ENCODE data around the gene INPP5A. TPM values are rescaled to one million over a fixed set of nuclear protein-coding genes. Genes with fewer than 3 reads are reported as not detected.
"Not testable (repeated sequence)": the region's sequence is repeated elsewhere in the genome, so short reads cannot be mapped to it uniquely, and the experiment has no call there.

Gene INPP5A
- total RNA-seq, 1 donor from 2014 or later, result 14.3 TPM

- no peak for ATAC-seq
Observed at GRCh38 chr10:132678436-132679216, 141.0 kb downstream of the INPP5A start.

- ATAC-seq, result no peak
Observed at GRCh38 chr10:132679217-132679595, 141.6 kb downstream of the INPP5A start.

GRCh38 chr10:132679640-132680039, 142.1 kb downstream of the INPP5A start:
- no peak for ATAC-seq

DNA sequence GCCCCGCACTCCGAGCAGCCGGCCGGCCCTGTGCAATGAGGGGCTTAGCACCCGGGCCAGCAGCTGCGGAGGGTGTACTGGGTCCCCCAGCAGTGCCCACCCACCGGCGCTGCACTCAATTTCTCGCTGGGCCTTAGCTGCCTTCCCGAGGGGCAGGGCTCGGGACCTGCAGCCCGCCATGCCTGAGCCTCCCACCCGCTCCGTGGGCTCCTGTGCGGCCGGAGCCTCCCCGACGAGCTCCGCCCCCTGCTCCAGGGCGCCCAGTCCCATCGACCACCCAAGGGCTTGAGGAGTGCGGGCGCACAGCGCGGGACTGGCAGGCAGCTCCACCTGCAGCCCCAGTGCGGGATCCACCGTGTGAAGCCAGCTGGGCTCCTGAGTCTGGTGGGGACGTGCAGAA, 143.2 kb downstream of the INPP5A start:
- ATAC-seq, result not testable (repeated sequence)

GRCh38 chr10:132681858-132682755, 144.5 kb downstream of the INPP5A start:
- ATAC-seq, result no peak

GRCh38 chr10:132684164-132684891, 146.7 kb downstream of the INPP5A start:
- peak; percentile 73 for ATAC-seq

GRCh38 chr10:132685101-132685891, 147.7 kb downstream of the INPP5A start:
- ATAC-seq, result peak; percentile 67

GRCh38 chr10:132685921-132686680, 148.5 kb downstream of the INPP5A start:
- ATAC-seq, result no peak

- ATAC-seq, result no peak
Observed at GRCh38 chr10:132687181-132687892, 149.8 kb downstream of the INPP5A start.

DNA sequence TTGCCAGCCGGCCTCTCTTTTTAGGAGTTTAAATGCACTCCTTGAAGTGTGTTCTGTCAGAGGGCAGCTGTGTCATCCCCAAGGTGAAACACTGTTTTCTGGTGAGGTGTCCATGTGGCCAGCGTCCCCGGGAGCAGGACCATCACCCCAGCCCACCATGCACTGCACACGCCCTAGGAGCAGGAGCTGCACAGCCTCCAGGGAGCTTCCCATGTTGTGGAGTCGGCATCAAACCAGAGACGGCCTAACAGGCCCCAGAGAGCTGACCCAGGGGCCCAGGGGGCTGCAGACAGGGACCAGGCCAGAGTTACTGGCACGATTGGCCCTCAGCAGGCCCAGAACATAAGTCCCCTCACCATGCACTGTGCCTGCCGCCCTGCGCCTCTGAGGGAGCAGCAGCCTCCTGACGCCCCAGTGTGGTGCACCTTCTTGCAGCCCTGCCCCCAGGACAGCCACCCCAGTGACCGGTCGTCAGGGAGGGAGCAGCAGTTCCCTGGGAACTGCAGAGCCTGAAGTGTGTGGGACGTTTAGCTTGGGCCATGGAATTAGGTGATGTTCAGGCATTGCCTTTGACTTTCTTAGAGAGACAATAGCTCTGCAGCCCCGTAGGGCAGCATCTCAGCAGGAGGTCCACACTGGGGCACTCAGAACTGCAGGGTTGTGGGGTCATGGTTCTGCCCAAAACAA, 150.4 kb downstream of the INPP5A start:
- no peak for ATAC-seq

GRCh38 chr10:132688580-132689420, 151.2 kb downstream of the INPP5A start:
- ATAC-seq, result no peak

- no peak for ATAC-seq
Observed at GRCh38 chr10:132689721-132690360, 152.3 kb downstream of the INPP5A start.

GRCh38 chr10:132690401-132690800, 152.8 kb downstream of the INPP5A start:
- no peak for ATAC-seq

GRCh38 chr10:132690821-132691610, 153.4 kb downstream of the INPP5A start:
- no peak for ATAC-seq

DNA sequence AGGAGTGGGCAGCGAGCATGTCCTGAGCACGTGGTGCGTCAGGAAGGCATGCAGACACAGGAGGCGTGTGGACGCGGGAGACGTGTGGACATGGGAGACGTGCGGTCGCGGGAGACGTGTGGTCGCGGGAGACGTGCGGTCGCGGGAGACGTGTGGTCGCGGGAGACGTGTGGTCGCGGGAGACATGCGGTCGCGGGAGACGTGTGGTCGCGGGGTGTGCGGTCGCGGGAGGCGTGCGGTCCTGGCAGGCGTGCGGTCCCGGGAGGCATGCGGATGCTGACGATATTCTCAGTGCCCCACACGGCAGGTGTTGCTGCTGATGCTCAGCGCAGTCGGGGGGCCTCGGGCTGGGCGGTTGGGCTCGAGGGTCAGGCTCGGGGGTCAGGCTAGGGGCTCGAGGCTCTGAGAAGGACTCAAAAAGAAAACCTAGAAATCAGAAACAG, 154.1 kb downstream of the INPP5A start:
- ATAC-seq, result no peak

DNA sequence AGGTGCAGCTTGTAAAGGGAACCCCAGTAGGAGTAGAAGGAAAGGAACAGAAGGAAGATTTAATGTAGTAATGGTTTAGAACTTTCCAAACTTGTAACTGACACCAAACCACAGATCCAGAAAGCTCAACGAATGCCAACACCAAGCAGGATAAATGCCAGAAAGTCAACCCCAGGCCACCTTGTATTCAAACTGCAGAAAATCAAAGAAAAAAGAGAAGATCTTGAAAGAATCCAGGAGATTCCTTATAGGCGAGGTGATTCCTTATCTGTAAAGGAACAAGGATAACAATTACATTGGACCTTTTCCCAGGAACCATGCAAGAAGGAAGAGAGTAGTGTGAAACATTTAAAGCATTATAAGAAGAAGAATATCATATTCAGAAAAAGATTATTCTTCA, 154.7 kb downstream of the INPP5A start:
- no peak for ATAC-seq

DNA sequence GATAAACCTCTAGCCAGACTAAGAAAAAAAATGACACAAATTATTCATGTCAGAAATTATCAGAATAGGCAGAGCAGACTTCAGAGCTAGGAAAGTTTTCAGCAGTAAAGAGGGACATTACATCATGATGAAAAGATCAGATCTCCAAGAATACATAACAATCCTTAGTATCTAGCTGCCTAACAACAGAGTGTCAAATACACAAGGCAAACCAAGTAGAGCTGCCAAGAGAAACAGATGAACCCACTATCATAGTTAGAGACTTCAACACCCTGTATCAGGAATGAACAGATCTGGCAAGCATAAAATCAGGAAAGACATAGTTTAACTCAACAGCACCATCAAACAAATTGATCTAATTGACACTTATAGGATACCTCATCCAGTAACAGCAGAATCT, 156.1 kb downstream of the INPP5A start:
- no peak for ATAC-seq

DNA sequence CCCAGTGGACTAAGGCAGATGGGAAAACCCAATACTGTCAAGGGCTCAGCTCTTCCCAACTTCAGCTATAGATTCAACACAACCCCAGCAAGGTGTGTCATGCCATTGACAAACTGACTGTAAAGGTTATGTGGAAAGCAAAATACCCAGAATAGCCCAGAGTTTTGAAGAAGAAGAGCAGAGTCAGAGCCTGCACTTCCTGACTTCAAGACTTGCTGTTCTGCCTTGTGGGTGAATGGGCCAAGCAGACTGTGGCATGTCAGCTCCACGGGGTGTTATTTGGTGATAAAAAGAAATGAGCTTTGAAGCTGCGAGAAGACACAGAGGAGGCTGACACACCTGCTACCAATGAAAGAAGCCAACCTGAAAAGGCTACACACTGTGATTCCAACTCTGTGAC, 158.6 kb downstream of the INPP5A start:
- ATAC-seq, result no peak

Measured in esophagus mucosa (tissue), 1 donor.